ENCODE results near the gene SIGLEC15. TPM values are rescaled to one million over a fixed set of nuclear protein-coding genes. Genes with fewer than 3 reads are reported as not detected.
A peak's percentile ranks its signal among the peaks of the same experiment; 100 is the strongest.

Gene SIGLEC15
- total RNA-seq, 2 experiments from 2014 or later: not detected

DNA sequence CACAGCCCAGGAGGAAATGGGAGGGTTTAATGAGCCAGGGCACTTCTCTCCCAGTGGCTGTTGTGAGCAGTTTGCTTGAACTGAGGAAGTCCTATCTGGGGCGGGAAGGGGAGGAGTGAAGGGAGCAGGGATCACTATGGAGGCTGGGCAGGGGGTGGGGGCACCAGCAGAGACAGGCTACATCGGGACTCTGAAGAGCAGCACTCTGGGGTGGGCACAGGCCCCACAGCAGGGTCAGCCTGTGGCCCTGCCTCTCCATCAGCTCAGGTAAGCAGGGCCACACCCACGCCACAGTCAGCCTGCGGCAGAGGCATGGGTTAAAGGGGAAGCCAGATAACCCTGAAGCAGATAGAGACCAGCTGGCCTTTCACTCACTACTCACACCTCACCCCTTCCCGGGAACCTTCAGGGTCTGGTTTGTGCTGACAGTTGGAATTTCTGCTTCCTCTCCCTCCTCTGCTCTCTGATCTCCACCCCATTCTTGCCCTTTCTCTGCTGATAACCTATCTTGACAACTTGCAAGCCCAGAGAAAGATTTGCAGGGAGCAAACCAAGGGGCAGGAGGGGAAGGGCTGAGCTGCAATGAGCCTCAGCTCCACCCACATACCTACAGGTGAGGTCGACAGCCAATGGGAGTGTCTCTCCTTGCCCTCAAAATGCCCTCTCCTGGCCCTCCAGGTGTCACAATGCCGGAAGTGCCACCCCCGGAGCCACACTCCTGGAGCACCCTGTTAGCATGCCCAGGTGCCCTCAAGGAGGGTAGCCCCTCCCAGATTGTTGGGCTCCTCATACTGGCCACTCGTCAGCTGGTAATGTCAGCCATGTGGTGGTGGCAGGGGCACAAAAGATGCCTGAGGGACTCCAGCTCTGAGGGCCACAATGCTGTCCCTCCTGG lies 3.7 kb downstream of the SIGLEC15 start:
- Mint-ChIP-seq H3K4me3 (no peak overlapping the region), H3K27me3 (peaks cover 12% of the 10 kb centered on the region), H3K9me3 (no peaks in the 10 kb centered on the region), H3K27ac (no peak overlapping the region), H3K4me1 (peaks cover 33% of the 10 kb centered on the region), H3K36me3 (ENCODE audit: low read depth) (no peaks in the 10 kb centered on the region)
- ChIA-PET POLR2A (no interaction called here), CTCF (interaction anchor here (0.6 to 1.4 kb wide), 3 partner anchors 8 to 1954 kb away, joined by 3 to 4 read pairs (median 4); no protein-coding TSS in a partner anchor)
- DNase-seq: no peak

DNA sequence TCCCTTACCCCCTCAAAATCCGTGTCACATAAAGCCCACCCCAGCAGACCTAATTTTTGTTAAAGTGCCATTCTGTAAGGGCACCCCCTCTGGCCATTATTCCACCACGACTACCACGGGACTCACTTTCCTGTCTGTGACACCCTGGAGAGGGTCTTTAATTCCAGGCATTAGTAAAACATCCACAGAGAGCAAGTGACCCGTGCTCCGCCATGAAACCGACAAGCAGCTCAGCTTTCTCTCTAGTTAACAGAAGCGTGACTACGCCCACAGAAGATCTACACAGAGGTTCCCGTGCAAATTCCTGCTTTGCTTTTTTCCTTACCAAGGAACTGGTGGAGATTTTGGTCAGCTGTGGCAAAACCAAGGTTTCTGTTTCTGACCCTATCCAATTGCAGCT lies 4.4 kb downstream of the SIGLEC15 start:
- DNase-seq: no peak
- Mint-ChIP-seq H3K27ac (no peak overlapping the region), H3K27me3 (peaks cover 13% of the 10 kb centered on the region), H3K9me3 (no peaks in the 10 kb centered on the region), H3K4me3 (no peak overlapping the region), H3K4me1 (peaks cover 27% of the 10 kb centered on the region), H3K36me3 (ENCODE audit: low read depth) (no peaks in the 10 kb centered on the region)
- ChIA-PET CTCF (interaction anchor here (0.6 to 1.4 kb wide), 5 partner anchors 9 to 296 kb away, joined by 3 to 4 read pairs (median 3); no protein-coding TSS in a partner anchor), POLR2A (no interaction called here)

DNA sequence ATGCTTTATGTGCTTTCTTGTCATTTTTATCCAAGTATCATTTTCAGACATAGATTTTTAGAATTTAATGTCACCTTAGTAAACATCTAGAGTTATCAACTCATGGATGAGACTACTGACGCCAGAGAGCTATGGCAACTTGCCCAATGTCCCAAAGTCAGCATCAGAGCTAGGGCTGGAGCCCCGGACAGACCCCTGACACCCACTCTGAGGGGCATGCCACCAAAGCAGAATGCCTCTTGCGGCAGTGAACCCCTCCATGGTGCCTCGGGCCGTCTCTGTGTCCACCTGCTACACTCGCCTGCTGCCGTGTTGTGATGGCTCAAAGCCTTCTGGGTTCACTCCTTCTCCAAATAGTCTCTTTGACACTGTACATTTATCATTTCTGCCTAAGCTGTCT lies 5.4 kb downstream of the SIGLEC15 start:
- no peak overlapping the region for H3K27ac Mint-ChIP-seq
- H3K4me1 Mint-ChIP-seq: peaks cover 18% of the 10 kb centered on the region
- H3K4me3 Mint-ChIP-seq: no peak overlapping the region
- H3K9me3 Mint-ChIP-seq: no peaks in the 10 kb centered on the region
- POLR2A ChIA-PET: no interaction called here
- CTCF ChIA-PET: interaction anchor here (1.2 to 1.4 kb wide), 2 partner anchors 9 to 49 kb away, joined by 3 to 4 read pairs; no protein-coding TSS in a partner anchor
- no peaks in the 10 kb centered on the region for H3K36me3 Mint-ChIP-seq (ENCODE audit: low read depth)
- DNase-seq: no peak
- peaks cover 23% of the 10 kb centered on the region for H3K27me3 Mint-ChIP-seq

DNA sequence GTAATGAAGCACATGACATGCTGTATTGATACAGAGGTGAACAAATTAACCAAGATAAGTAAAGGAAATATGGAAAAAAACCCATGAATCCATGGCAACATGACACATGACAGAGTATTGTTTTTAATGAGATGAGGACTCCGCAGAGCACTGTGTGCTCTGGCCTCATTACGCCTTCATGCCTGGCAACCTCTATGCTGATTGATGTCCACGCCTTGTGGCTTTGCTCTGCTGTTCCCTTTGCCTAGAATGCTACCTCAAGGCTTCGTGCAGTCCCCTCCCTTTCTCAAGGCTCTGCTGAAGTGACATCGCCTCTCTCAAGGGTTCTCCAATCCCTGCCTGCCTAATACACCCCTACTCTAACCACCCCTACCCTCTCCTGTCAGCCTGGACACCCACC lies 8.4 kb downstream of the SIGLEC15 start:
- DNase-seq: no peak
- no peak overlapping the region for H3K27ac Mint-ChIP-seq
- H3K4me3 Mint-ChIP-seq: no peak overlapping the region
- H3K4me1 Mint-ChIP-seq: peaks cover 12% of the 10 kb centered on the region
- no peaks in the 10 kb centered on the region for H3K9me3 Mint-ChIP-seq
- ChIA-PET POLR2A (no interaction called here), CTCF (no interaction called here)
- peaks cover 43% of the 10 kb centered on the region for H3K27me3 Mint-ChIP-seq
- H3K36me3 Mint-ChIP-seq (ENCODE audit: low read depth): no peaks in the 10 kb centered on the region

DNA sequence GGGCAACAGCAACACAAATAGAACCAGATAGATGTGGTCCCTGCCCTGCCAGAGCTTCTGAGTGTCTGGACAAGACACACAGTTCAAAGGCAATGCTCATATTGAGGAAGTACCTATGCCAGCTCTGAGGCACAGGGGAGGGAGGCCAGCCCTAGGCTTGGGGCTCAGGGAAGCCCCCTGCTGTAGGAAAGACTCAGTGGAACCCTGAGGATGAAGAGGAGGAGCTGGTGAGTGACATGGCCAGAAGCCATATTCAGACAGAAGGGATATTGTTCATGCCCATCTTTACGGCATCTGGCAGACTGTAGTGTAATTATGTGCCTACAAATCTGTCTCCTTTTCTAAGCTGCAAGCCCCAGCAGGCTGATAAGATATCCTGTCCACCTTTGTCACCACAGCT lies 8.8 kb downstream of the SIGLEC15 start:
- Mint-ChIP-seq H3K27me3 (peaks cover 47% of the 10 kb centered on the region), H3K4me3 (no peak overlapping the region), H3K9me3 (no peaks in the 10 kb centered on the region), H3K4me1 (peaks cover 10% of the 10 kb centered on the region), H3K27ac (no peak overlapping the region), H3K36me3 (ENCODE audit: low read depth) (no peaks in the 10 kb centered on the region)
- ChIA-PET CTCF (no interaction called here), POLR2A (no interaction called here)
- DNase-seq: no peak

DNA sequence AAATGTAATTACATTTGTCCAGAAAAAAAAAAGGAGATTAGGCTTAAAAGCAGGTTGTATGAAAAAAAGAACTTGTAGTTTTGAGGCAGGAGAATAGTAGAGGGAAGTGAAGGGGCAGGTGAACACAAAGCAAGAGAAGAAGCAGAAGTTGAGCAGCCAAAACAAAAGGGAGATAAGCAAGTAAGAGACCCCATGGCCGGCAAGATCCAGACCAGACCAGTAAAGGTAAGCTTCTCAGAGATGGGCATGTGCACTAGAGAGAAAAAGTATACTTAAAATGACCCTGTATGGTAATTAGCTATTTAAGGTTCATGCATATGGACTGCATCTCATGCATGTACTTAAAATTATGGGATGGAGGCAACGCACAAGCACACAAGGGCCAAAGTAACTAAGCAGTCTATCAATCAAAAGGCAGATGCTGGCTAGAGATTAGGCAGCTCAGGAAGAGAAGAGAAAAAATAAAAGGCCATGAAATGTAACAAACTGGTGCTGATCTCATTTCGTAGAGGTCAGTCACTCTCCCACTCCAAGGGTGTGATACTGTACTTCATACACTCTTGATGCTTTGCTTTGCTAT lies 9.7 kb downstream of the SIGLEC15 start:
- Mint-ChIP-seq H3K4me3 (no peak overlapping the region), H3K9me3 (no peaks in the 10 kb centered on the region), H3K27me3 (peaks cover 50% of the 10 kb centered on the region), H3K36me3 (ENCODE audit: low read depth) (no peaks in the 10 kb centered on the region), H3K4me1 (peaks cover 10% of the 10 kb centered on the region), H3K27ac (no peak overlapping the region)
- CTCF ChIA-PET: interaction anchor here (0.6 kb wide), 1 partner anchor 9 kb away, joined by 4 read pairs; no protein-coding TSS in a partner anchor
- POLR2A ChIA-PET: no interaction called here
- DNase-seq: no peak

DNA sequence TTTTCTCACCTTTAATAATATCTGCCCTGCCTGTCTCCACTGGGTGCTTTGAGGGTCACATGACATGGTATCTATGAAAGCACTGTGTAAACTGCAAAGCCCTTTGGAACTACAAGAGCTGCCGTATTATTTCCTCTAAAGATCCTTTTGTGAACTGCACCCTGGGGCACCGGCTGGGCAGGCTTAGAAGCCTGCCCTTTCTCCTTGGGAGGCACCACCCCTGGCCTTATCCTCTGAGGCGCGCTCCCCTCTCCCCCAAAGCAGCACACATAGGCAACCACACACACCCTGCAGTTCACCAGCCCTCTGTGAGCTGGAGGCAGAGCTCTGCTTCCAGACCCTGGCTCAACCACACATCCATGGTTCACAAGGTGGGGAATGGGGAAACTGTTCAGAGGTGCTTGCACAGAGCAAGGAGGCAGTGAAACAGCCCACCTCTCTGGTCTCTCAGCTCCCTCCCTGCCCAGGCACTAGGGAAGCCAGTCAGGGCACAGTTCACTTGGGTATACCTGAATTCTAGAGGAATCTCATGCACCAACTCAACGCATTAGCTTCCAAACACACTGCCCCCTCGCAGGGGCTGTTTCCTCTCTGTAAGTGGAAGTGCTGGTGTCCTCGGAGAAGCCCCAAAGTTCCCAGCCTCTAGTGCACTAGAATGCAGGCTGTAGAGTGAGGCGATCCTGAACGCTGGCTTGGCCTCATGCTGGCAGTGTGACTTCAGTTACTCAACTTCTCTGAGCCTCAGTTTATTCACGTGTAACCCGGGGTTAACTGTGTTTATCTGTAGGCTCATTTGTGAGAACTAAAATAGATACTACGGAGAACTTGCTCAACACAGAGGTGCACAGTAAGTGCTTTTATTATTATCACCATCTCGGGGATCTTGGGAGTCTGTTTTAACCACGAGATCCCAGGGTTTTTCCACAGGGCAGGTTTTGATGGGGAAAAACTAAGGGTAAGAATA lies 11.0 kb downstream of the SIGLEC15 start:
- DNase-seq: peak; percentile 5
- ChIA-PET CTCF (no interaction called here), POLR2A (no interaction called here)
- peaks cover 57% of the 10 kb centered on the region for H3K27me3 Mint-ChIP-seq
- no peak overlapping the region for H3K27ac Mint-ChIP-seq
- H3K9me3 Mint-ChIP-seq: no peaks in the 10 kb centered on the region
- no peak overlapping the region for H3K4me3 Mint-ChIP-seq
- H3K36me3 Mint-ChIP-seq (ENCODE audit: low read depth): no peaks in the 10 kb centered on the region
- peaks cover 10% of the 10 kb centered on the region for H3K4me1 Mint-ChIP-seq

DNA sequence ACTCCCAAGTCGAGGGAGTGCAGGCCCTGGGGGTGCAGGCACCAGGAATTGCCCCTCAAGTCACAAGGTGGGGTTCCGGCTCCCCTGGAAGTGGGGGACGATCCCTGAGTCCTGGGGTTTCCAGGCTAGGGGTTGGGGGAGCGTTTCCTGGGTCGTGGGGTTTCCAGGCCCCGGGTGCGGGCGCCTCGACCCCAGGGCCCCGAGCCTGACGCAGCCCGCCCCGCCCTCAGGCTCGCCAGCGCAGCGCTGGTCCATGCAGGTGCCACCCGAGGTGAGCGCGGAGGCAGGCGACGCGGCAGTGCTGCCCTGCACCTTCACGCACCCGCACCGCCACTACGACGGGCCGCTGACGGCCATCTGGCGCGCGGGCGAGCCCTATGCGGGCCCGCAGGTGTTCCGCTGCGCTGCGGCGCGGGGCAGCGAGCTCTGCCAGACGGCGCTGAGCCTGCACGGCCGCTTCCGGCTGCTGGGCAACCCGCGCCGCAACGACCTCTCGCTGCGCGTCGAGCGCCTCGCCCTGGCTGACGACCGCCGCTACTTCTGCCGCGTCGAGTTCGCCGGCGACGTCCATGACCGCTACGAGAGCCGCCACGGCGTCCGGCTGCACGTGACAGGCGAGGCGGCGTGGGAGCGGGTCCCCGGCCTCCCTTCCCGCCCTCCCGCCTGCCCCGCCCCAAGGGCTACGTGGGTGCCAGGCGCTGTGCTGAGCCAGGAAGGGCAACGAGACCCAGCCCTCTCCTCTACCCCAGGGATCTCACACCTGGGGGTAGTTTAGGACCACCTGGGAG lies 12.0 kb downstream of the SIGLEC15 start:
- no peaks in the 10 kb centered on the region for H3K9me3 Mint-ChIP-seq
- CTCF ChIA-PET: interaction anchor here (0.5 to 0.9 kb wide), 3 partner anchors 37 to 788 kb away, joined by 3 to 4 read pairs (median 3); no protein-coding TSS in a partner anchor
- H3K27me3 Mint-ChIP-seq: peaks cover 57% of the 10 kb centered on the region

DNA sequence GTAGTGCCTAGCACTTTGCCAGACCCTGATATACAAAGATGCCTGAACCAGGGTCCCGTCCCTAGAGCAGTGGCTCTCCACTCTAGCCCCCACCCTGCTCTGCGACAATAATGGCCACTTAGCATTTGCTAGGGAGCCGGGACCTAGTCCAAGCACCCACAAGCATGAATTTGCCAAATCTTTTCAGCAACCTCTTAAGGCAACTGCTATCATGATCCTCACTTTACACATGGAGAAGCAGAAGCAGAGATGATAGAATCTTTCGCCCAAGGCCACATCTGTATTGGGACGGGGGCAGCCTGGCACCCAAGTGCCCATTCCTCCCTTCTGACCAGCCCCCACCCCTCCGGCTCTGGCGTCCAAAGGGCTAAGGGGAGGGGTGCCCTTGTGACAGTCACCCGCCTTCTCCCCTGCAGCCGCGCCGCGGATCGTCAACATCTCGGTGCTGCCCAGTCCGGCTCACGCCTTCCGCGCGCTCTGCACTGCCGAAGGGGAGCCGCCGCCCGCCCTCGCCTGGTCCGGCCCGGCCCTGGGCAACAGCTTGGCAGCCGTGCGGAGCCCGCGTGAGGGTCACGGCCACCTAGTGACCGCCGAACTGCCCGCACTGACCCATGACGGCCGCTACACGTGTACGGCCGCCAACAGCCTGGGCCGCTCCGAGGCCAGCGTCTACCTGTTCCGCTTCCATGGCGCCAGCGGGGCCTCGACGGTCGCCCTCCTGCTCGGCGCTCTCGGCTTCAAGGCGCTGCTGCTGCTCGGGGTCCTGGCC lies 13.0 kb downstream of the SIGLEC15 start:
- DNase-seq: peak; percentile 3
- CTCF ChIA-PET: interaction anchor here (0.5 to 0.6 kb wide), 2 partner anchors 36 to 119 kb away, joined by 3 to 4 read pairs; no protein-coding TSS in a partner anchor
- H3K27me3 Mint-ChIP-seq: peaks cover 57% of the 10 kb centered on the region
- POLR2A ChIA-PET: no interaction called here
- no peak overlapping the region for H3K27ac Mint-ChIP-seq
- H3K9me3 Mint-ChIP-seq: no peaks in the 10 kb centered on the region
- no peaks in the 10 kb centered on the region for H3K36me3 Mint-ChIP-seq (ENCODE audit: low read depth)
- H3K4me1 Mint-ChIP-seq: peaks cover 10% of the 10 kb centered on the region
- H3K4me3 Mint-ChIP-seq: no peak overlapping the region

More for the DNA sequence above, 12.0 kb downstream of the SIGLEC15 start:
- Mint-ChIP-seq H3K4me3 (no peak overlapping the region), H3K4me1 (peaks cover 10% of the 10 kb centered on the region), H3K36me3 (ENCODE audit: low read depth) (no peaks in the 10 kb centered on the region), H3K27ac (no peak overlapping the region)
- POLR2A ChIA-PET: no interaction called here
- peak; percentile 36 for DNase-seq

DNA sequence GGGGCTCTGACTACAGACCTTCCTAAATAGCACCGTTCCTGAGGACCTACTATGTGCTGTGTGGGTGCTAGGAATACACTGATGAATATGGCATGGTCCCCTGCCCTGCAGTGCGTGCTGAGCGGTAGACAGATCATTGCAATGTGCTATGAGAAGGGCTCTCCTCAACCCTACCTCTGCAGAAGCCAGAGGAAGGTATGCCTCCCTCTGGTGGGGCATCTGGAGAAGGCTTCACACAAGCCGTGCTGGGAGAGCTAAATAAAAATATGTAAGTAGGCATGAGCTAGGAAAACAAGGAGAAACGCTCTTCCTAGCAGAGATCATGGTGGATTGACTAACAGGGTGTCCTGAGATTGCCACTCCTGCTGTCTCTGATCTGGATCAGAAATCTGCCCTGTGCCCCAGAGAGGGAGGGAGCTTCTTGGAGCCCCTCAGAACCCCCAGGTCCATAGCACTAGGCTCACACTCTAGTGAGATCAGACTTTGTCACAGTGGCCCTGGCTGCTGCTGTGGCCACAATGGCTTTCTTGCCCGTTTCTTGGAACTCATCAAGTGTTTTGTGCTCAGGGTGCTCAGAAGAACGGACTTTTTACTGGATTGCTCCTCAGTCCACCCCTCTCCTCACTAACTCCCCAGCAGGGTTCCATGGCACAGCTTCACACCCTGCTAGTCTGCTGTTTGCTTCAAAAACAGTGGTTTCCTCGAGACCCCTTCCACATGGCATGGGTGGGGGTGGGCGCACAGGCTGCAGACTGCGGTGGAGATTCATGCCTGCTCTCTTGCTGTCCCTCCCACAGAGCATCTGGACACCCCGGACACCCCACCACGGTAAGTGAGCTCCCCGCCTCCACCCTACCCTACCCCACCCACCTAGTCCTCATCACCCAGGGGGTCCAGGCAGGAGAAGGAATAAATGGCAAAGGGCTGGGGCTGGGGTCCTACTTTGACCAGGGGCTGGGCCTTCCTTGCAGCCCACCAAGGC lies 14.2 kb downstream of the SIGLEC15 start:
- Mint-ChIP-seq H3K4me3 (no peak overlapping the region), H3K4me1 (peaks cover 10% of the 10 kb centered on the region), H3K27ac (no peak overlapping the region), H3K27me3 (peaks cover 48% of the 10 kb centered on the region), H3K9me3 (no peaks in the 10 kb centered on the region), H3K36me3 (ENCODE audit: low read depth) (no peaks in the 10 kb centered on the region)
- DNase-seq: peak; percentile 44
- ChIA-PET POLR2A (no interaction called here), CTCF (interaction anchor here (0.6 to 1.6 kb wide), 3 partner anchors 10 to 257 kb away, joined by 3 to 5 read pairs (median 4); no protein-coding TSS in a partner anchor)

All from activated CD4-positive, alpha-beta T cell treated with anti-CD3 and anti-CD28 coated beads, Interleukin-2, amount 10 ng/mL, durations not matched to agents 7 days and 5 days (primary cell).